OCI-LY7 (cell line): Measurements from ENCODE around the gene BRSK2. TPM values are rescaled to one million over a fixed set of nuclear protein-coding genes. Genes with fewer than 3 reads are reported as not detected.

ENCODE experiments used
- BruUV-seq: library from RNA; stranded (reverse); fragments of 400-500 nt; replicated peaks from 2 replicates; lab custom pipeline; 2021; lab: Mats Ljungman, UMichigan
- CTCF ChIA-PET: fragments of 300-600 bp; sonication (Branson Sonifier 250); formaldehyde crosslinking; loops from one replicate; lab custom pipeline; 2022; ENCODE audit warnings: antibody characterized with exemption; ENCODE audit not compliant: unreplicated experiment; lab: Charles Lee
- POLR2A ChIA-PET: fragments of 300-600 bp; sonication (Branson Sonifier 250); formaldehyde crosslinking; loops from one replicate; lab custom pipeline; 2022; ENCODE audit warnings: antibody characterized with exemption; lab: Charles Lee
- DNase-seq: peaks from one replicate; pipeline ENCODE4 v3.0.0-alpha.2; 2015; ENCODE audit warnings: low spot score
- H2AFZ ChIP-seq: fragments of 200-600 bp; sonication (generic), shearing (Covaris generic); 2 replicates; pipeline ENCODE4 v1.6.1; 2014; ENCODE audit warnings: mild to moderate bottlenecking, antibody characterized with exemption, low read length, moderate library complexity
- H3K27ac ChIP-seq: fragments of 200-600 bp; sonication (generic); 2 replicates; pipeline ENCODE4 v1.5.1; 2014; ENCODE audit warnings: mixed run types, low read depth, mild to moderate bottlenecking, moderate library complexity, low read length, inconsistent platforms; ENCODE audit not compliant: poor library complexity, severe bottlenecking
- H3K36me3 ChIP-seq: fragments of 200-600 bp; sonication (generic); 2 replicates; pipeline ENCODE4 v1.6.1; 2014; ENCODE audit warnings: mild to moderate bottlenecking, antibody characterized with exemption, low read length, moderate library complexity, mixed read lengths; ENCODE audit not compliant: insufficient read depth
- H3K4me1 ChIP-seq: fragments of 200-600 bp; sonication (generic); 2 replicates; pipeline ENCODE4 v1.5.1; 2014; ENCODE audit warnings: mild to moderate bottlenecking, low read length; ENCODE audit not compliant: insufficient read depth, poor library complexity, severe bottlenecking
- H3K4me2 ChIP-seq: fragments of 200-600 bp; sonication (generic); 2 replicates; pipeline ENCODE4 v1.6.1; 2014; ENCODE audit warnings: mild to moderate bottlenecking, low read length
- H3K4me3 ChIP-seq: fragments of 200-600 bp; sonication (generic); 2 replicates; pipeline ENCODE4 v1.5.1; 2014; ENCODE audit warnings: mild to moderate bottlenecking, low read depth, low read length; ENCODE audit not compliant: poor library complexity, severe bottlenecking
- H3K79me2 ChIP-seq: fragments of 200-600 bp; sonication (generic); 2 replicates; pipeline ENCODE4 v1.6.1; 2016; ENCODE audit warnings: low read depth, mild to moderate bottlenecking, low read length, moderate library complexity, mixed read lengths; ENCODE audit not compliant: insufficient read depth
- H3K9me2 ChIP-seq: fragments of 200-600 bp; sonication (generic); 2 replicates; pipeline ENCODE4 v1.6.1; 2016; ENCODE audit warnings: mild to moderate bottlenecking, low read length, mixed read lengths; ENCODE audit not compliant: insufficient read depth
- H3K9me3 ChIP-seq: fragments of 200-600 bp; sonication (generic); 2 replicates; pipeline ENCODE4 v1.6.1; 2014; ENCODE audit warnings: mild to moderate bottlenecking, mixed run types, low read length, mixed read lengths
- H4K20me1 ChIP-seq: fragments of 200-600 bp; sonication (generic); 2 replicates; pipeline ENCODE4 v1.6.1; 2014; ENCODE audit warnings: mild to moderate bottlenecking, antibody characterized with exemption, low read length, moderate library complexity, mixed read lengths; ENCODE audit not compliant: insufficient read depth
- EZH2phosphoT487 ChIP-seq: fragments of 200-600 bp; sonication (generic); IDR thresholded peaks from 2 replicates; pipeline ENCODE4 v1.6.1; 2018; ENCODE audit warnings: low read depth, borderline replicate concordance, mild to moderate bottlenecking, mixed run types, antibody characterized with exemption, low read length, moderate library complexity, mixed read lengths
- intact Hi-C: fragments of 100-400 bp; cut with micrococcal nuclease; formaldehyde crosslinking; loops from one replicate; pipeline ENCODE4 v1.10.0; 2022; ENCODE audit not compliant: unreplicated experiment
- total RNA-seq, 2 experiments: library from RNA; depleted of rRNA in 1 of 2; stranded (reverse); fragments of >200 nt in 1 of 2; shearing (Covaris generic) in 1 of 2; gene quantifications; 2 replicates each; pipeline ENCODE4 v1.2.3, GENCODE V29; 2014 to 2022
- TF ChIP-seq, protein P1 (sequence below): fragments of 200-600 bp; sonication (generic); conservative IDR thresholded peaks from 2 replicates; pipeline ENCODE4 v1.5.1; 2014; ENCODE audit warnings: mild to moderate bottlenecking, antibody characterized with exemption, low read length, moderate library complexity, mixed read lengths

The BRSK2 gene
- total RNA-seq, 2 experiments from 2014 or later, result not detected

DNA sequence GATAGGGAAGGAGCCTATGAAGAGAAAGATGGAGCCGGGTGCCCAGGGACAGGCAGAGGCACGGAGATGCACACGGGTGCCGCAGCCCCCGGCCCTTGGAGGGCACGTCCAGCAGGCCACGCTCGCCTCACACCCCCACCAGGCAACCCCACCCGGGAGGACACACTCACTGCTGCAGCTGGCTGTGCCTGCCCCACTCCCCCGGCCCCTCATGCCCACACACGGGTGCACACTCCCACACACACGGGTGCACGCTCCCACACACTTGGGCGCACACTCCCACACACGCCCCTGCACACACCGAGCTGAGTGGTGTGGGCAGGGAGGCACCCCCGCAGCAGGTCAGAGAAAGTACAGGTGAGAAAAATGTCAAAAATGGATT is 95.8 kb downstream of the BRSK2 start:
- Histone ChIP-seq H2AFZ (no peak overlapping the region), H3K36me3 (no peaks in the 10 kb centered on the region), H4K20me1 (no peaks in the 10 kb centered on the region; the same call in 1 of the 2 replicates), H3K4me2 (no peak overlapping the region), H3K79me2 (no peaks in the 10 kb centered on the region), H3K4me3 (no peak overlapping the region), H3K4me1 (no peaks in the 10 kb centered on the region), H3K9me2 (no peaks in the 10 kb centered on the region), H3K9me3 (no peaks in the 10 kb centered on the region), H3K27ac (no peak overlapping the region)
- DNase-seq, result no peak
- ChIA-PET CTCF (no interaction called here), POLR2A (no interaction called here)
- BruUV-seq, result no TSS peak
- intact Hi-C loops, result no loop called here
- no peak for TF ChIP-seq EZH2phosphoT487
- TF ChIP-seq, protein P1, sequence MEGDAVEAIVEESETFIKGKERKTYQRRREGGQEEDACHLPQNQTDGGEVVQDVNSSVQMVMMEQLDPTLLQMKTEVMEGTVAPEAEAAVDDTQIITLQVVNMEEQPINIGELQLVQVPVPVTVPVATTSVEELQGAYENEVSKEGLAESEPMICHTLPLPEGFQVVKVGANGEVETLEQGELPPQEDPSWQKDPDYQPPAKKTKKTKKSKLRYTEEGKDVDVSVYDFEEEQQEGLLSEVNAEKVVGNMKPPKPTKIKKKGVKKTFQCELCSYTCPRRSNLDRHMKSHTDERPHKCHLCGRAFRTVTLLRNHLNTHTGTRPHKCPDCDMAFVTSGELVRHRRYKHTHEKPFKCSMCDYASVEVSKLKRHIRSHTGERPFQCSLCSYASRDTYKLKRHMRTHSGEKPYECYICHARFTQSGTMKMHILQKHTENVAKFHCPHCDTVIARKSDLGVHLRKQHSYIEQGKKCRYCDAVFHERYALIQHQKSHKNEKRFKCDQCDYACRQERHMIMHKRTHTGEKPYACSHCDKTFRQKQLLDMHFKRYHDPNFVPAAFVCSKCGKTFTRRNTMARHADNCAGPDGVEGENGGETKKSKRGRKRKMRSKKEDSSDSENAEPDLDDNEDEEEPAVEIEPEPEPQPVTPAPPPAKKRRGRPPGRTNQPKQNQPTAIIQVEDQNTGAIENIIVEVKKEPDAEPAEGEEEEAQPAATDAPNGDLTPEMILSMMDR, result no peak

DNA sequence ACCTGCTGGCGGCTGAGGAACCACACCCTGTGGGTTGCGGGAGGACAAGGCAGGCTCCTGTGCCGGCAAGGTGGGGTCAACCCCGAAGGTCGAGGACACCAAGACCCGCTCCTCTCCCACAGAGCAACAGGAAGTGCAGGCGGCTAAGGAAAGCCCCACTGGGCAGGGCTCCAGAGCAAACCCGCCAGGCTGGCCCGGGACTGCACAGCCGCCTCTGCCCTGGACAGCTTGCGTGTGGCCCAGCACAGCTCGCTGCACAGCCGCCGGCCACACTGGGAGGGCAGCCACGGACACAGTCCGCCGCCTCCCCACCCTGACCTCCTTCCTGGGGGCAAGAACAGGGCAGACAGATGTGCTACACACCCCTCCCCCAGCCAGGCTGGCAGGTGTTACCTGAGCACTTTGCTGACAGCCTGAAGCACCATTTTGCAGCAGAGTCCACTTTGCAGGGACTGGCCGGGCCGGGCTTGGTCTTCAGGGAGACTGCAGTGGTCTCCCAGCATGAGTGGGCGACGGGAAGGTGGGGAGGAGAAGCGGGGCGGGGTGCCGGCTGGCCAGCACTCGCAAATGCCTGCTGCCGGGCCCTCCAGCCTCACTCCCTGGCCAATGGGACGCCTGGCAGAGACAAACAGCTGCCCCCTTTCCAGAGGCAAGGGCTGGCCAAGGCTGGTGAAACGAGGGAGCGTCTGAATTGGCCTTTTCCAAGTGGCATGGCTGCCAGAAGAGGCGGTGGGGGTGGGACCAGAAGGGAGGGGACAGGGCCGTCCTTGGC is 96.5 kb downstream of the BRSK2 start, which contains the start of gene MOB2:
MOB2 (minus strand) TSS at position 726 of the 772 bp plus-strand sequence; CDS start at position 503, 223 bp downstream.
- no peak within 1 kb of the TSS for H3K4me2 ChIP-seq
- no peaks in the 10 kb centered on the region; the same call in 1 of the 2 replicates for H4K20me1 ChIP-seq
- H3K36me3 ChIP-seq, result no peaks in the 10 kb centered on the region
- ChIA-PET POLR2A (no interaction called here), CTCF (no interaction called here)
- H2AFZ ChIP-seq, result no peak within 1 kb of the TSS
- H3K9me2 ChIP-seq, result no peaks in the 10 kb centered on the region
- H3K4me3 ChIP-seq, result no peak within 1 kb of the TSS
- H3K4me1 ChIP-seq, result no peaks in the 10 kb centered on the region
- BruUV-seq, result no TSS peak
- no peaks in the 10 kb centered on the region for H3K9me3 ChIP-seq
- no peak for DNase-seq
- intact Hi-C loops, result no loop called here
- TF ChIP-seq EZH2phosphoT487, result no peak
- TF ChIP-seq, protein P1, result no peak
- H3K79me2 ChIP-seq, result no peaks in the 10 kb centered on the region
- H3K27ac ChIP-seq, result no peak within 1 kb of the TSS
